EL (cell line): ENCODE data around the gene WDR5B.
"Not testable (repeated sequence)": the region's sequence is repeated elsewhere in the genome, so short reads cannot be mapped to it uniquely, and the experiment has no call there.

Experiments used
- DNase-seq: peaks from one replicate; pipeline ENCODE4 v3.0.0-alpha.2; 2016

Gene WDR5B

DNA sequence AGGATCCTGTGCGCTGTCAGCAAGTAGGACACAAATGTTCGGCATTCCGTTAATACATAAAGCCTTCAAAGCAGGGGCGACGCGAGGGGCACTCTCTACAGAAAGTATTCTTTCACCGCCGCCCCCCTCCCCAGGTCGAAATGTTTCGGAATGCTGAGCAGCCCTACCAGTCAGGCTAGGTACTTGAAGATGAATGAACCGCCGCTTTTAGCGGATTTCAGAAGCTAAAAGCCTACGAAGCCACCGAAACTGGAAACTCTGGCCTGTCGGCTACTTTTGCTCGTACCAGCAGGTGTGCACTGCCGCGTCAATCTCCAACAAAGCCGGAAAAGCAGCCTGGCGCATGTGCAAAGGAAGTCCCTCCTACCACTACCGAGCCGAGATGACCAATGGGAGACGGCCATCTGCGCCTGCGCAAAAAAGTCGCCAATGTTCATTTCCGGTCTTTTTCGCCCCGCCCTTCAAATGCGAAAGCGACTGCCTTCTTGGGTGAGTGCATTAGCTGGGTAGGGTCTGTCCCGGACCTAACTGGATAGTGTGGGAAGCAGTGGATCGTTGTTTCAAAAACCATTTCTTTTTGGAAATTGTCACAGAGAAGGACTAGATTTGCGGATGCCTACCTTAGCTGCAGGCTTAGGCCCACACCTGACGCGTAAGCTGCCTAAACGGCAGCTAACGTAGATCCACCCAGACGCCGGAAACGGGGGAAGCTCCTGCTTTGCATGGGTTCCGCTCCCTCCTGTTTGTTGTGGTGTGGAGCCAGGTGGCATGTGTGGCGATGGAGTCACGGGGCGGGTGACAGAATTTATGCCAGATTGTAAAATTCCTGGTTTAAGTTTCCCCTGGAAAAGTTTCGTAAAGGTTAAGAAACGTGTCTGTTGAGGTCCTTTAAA, at the start of gene WDR5B:
TSS of gene WDR5B (minus strand) at position 301 of the 893 bp plus-strand sequence. CDS start 534 bp downstream, outside the sequence.
- DNase-seq: peak; percentile 97

DNA sequence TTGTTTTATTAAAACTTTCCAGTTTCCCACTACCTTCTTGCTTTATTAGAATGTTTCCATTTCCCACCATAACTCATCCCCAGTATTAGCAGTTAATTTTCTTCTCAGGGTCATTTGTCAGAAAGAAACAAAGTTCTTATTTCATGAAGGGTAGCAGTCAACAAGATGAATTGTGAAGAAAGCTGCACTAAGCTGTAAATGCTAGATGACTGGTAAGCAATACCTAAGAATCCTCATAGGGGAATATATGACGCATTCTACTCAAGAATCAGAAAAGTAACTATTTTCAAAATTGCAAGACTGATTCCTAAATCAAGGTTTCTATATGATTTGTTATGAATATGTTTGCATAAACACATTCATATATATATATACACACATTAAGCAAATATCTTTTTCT, 48.8 kb upstream of the WDR5B start:
- DNase-seq: no peak

DNA sequence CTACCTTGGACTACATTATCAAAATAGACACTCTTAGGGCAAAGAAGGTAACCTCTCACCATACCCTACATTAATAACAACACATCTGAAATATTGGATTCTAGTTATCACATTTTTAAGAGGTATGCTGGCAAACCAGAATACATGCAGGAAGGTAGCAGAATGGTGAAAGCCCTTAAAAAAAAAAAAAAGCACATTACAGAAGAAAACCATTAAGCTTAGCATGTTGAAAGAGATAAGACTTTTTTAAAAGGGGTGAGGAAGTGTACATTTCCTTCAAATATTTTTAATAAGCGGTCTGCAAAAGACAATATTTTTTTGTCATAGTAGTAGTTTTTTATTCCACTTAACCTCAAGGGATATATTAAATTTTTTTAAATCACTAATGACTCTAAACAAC, 46.5 kb upstream of the WDR5B start:
- DNase-seq: no peak

DNA sequence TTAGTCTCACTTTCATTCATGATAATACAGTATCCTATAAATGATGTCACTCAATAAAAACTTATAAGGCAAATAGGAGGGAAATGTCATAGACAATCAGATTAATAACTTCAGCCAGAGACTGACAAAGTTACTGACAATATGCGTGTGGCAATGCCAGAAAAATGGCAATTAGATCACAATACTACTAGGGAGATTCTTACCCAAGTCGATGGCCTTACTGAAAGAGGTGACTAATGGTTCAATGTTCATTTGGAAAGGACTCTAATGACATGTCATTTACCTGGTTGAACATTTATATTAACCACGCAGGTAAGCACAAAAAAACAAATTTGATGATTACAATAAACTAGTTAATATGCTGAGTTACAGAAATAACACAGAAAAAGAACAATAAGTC, 45.9 kb upstream of the WDR5B start:
- no peak for DNase-seq

DNA sequence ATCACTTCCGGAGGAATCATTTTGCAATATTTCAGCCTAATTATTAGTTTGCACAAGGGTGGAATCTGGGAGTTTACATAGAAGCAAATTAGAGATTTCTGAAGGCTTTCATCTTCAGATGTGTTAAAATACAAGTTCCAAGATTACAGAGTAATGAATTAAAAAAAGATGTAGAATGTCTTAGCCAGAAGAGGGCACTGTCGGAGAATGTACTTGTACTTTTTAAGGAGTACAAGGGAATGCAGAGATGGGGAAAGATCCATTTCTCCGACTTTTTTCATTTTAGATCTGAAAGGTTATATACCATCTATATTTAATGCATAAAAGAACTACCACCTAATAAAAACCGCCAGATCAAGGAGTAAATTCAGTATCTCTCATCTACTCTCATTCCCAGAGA, 43.1 kb upstream of the WDR5B start:
- peak; percentile 52 for DNase-seq

DNA sequence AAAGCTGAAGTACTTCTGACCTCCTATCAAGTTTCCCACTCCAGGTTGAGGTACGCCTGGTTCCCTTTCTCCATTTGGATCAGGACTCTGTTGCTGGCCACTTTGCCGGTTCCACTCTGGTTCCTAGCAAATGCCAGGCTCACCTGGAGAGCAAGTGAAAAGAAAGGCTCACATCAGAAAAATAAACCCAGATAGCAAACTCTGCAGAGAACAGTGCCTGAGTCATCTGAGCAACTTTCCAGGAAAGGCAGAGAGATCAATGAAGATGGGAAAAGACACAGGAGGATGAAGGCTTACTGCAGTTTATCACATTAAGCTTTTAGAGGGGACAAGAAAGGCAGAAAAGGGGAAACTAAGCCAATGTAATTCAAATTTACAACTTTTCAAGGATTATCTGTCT, 41.8 kb upstream of the WDR5B start:
- DNase-seq: no peak

DNA sequence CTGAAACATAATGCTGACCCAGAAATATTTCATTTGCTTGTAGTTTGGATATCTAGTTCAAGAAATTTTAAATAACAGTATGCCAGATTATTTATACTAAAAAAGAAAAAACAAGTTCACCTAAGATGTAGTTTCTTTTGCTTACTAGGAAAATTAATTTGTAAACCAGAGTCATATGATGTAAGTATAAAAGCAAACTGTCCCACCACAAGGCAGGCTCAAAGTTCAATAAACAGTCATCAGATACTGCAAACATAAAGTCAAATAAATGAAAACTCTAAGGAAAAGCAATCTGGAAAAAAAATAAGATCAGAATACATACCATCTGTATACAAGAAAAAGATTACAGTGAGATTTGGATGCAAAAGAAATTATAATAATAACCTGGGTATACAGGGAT, 40.2 kb upstream of the WDR5B start:
- DNase-seq: no peak

DNA sequence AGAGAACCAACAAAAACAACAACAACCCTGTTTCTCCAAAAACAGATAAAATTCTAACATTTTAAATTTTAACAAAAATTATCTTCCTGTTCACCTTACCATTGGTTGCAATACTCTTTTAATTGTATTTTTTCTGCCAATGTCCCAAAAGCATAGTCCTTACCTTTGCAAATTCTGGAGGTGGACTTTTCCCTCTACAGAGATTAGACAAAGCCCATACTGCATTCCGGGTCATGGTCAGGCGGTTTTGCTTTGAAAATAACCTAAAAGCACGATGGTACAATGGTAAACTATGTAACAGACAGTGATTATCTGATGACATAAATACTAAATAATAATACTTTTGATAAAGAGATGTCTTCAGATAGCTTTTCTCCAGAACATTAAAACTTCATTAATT, 35.5 kb upstream of the WDR5B start:
- DNase-seq: no peak

DNA sequence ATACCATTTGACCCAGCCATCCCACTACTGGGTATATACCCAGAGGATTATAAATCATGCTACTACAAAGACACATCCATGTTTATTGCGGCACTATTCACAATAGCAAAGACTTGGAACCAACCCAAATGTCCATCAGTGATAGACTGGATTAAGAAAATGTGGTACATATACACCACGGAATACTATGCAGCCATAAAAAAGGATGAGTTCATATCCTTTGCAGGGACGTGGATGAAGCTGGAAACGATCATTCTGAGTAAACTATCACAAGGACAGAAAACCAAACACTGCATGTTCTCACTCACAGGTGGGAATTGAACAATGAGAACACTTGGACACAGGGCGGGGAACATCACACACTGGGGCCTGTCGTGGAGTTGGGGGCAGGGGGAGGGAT, 32.4 kb upstream of the WDR5B start:
- DNase-seq: not testable (repeated sequence)

DNA sequence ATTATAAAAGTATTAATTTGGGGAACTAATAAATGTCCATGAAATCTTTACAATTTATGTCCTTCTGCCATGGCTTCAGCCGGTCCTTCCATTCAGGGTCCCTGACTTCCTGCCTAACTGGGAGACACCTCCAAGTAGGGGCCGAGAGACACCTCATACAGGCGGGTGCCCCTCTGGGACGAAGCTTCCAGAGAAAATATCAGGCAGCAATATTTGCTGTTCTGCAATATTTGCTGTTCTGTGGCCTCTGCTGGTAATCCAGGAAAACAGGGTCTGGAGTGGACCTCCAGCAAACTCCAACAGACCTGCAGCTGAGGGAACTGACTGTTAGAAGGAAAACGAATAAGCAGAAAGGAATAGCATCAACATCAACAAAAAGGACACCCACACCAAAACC, 28.6 kb upstream of the WDR5B start:
- DNase-seq: not testable (repeated sequence)

DNA sequence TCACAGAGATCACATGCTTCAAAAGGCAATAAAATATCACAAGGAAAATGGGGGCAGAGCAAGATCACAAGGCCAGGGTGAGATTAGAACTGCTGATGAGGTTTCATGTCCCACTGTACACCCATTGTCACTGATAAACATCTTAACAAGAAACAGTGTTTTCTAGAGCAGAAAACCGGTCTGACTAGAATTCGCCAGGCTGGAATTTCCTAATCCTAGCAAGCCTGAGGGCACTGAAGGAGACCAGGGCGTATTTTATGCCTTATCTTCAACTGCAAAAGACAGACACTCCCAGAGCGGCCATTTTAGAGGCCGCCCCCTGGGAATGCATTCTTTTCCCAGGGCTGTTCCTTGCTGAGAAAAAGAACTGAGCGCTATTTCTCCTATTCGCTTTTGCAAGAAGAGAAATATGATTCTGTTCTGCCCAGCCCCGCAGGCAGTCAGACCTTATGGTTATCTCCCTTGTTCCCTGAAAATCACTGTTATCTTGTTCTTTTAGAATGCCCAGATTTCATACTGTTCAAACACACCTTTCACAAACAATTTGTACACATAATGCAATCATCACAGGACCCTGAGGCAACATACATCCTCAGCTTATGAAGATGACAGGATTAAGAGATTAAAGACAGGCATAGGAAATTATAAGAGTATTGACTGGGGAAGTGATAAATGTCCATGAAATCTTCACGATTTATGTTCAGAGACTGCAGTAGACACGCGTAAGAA, 28.1 kb upstream of the WDR5B start:
- not testable (repeated sequence) for DNase-seq

DNA sequence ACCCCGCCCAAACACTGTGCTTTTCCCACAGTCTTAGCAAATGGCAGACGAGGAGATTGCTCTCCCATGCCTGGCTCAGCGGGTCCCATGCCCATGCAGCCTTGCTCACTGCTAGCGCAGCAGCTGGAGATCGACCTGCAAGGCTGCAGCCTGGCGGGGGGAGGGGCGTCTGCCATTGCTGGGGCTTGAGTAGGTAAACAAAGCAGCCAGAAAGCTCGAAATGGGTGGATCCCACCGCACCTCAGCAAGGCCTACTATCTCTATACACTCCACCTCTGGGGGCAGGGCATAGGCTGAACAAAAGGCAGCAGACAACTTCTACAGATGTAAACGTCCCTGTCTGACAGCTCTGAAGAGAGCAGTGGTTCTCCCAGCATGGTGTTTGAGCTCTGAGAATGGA, 27.2 kb upstream of the WDR5B start:
- no peak for DNase-seq

DNA sequence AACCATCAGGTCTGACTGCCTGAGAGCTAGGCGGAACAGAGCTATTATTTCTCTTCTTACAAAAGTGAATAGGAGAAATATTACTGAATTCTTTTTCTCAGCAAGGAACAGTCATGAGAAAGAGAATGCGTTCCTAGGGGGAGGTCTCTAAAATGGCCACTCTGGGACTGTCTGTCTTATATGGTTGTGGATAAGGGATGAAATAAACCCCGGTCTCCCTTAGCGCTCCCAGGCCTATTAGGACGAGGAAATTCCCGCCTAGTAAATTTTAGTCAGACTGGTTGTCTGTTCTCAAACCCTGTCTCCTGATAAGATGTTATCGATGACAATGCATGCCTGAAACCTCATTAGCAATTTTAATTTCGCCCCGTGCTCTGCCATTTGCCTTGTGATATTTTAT, 20.1 kb upstream of the WDR5B start:
- no peak for DNase-seq

DNA sequence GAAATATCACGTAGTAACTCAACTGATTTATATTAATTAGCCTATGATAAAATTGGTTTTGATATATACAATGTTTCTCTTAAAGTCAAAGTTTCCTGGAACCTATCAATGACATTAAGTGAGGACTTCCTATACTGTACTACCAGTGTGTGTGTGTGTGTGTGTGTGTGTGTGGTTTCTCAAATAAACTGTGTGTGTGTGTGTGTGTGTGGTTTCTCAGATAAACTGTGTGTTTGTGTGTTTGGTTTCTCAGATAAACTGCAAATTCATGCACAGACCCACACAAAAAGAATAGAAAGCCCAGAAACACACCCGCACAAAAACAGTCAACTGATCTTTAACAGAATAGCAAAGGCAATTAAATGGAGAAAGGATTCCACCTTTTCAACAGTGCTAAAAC, 14.5 kb upstream of the WDR5B start:
- no peak for DNase-seq

DNA sequence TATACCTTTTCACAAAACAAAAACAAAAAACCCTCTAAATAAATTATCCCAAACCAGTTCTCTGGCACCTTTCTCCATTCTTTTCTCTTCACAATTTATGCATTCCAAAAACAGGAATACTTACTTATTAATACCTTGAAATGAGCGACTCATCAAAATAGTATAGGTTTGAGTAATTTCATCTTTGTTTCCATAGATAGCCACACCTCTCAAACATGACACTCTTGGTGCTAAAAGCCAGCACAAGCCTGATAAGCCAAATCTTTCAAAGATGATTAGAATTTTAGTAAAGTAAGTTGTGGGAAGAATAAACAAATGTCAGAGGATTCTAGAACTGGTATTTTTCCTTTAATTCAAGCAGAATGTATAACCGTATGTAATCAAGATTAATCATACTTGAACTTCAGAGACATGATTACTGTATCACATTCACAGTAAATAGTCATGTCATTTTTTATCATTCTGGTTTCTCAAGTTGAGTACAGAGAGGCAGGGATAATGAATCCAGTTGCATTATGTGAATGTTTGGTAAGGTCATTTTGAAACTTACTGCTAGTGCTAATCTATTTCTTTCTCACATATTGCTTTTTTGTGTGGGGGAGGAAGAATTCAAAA, 12.1 kb upstream of the WDR5B start:
- peak; percentile 7 for DNase-seq

DNA sequence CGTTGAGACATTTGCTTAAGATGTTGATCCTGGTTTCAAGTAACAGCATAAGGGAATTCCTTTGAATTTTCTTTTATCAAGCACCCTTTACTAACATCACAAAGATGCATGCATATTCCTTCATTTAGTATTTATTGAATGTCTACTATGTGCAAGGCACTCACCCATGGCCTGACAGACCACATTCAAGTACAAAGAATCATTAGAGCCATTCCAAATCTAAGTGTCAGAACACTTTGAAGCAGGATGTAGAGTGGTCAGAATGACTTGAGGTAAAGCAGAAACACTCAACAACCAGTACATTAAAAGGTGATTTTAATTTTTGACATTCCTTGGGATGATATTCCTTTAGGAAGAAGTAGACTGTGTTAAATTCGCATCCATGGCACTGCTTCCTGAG, 6.0 kb upstream of the WDR5B start:
- DNase-seq: no peak

DNA sequence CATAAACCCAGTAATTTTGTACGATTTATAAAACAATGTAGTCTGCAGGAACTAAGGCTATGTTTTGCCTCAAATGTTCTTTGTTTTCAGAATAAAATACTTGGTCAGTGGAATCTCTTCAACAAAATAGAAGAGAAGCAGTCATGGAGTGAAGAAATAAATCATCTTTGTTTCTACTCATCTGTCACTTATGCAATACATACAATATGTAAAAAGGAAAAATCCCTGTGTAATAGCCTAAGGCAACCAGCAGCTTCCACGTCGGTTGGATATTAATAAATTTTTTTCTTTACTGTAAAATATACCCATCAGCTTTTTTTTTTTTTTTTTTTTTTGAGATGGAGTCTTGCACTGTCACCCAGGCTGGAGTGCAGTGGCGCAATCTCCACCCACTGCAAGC, 5.2 kb upstream of the WDR5B start:
- DNase-seq: no peak

DNA sequence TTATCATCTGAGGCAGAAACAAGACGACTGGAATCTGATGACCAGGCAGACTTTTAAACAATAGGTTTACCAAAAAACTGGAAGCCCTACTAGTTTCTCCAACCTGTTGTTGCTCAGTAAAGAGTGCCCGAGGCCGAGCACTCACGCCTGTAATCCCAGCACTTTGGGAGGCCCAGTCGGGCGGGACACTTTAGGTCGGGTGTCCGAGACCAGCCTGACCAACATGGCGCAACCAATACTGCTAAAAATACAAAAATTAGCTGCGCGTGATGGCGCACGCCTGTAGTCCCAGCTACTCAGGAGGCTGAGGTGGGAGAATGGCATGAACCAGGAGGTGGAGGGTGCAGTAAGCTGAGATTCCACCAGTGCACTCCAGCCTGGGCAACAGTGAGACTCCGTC, 1.1 kb upstream of the WDR5B start:
- peak; percentile 8 for DNase-seq

DNA sequence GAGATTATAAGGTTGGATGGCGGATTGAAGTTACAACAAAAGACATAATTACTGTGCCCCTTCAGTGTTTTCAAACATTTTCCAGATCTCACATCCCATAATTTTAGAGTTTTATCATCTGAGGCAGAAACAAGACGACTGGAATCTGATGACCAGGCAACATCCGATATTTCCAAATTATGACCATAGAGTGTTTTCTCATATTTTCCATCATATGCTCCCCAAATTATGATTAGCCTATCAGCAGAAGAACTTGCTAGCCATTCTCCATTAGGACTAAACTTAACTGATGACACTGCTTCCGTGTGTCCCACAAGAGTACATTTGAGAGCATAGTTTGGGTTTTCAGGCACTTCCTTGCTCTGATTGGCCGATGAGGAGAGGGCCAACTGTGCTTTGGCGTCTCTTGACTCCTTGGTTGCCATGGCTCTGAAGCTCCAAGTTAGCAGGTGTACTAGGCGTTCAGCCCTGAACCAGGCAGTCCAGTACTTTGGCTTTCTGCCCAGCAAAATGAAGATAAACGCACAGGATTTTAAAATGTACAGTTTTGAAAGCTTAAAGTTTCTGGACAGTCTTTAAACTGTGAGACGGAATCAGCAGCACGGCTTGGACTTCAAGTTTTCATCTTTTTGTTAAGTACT, 638 bp downstream of the WDR5B start:
- peak; percentile 54 for DNase-seq

DNA sequence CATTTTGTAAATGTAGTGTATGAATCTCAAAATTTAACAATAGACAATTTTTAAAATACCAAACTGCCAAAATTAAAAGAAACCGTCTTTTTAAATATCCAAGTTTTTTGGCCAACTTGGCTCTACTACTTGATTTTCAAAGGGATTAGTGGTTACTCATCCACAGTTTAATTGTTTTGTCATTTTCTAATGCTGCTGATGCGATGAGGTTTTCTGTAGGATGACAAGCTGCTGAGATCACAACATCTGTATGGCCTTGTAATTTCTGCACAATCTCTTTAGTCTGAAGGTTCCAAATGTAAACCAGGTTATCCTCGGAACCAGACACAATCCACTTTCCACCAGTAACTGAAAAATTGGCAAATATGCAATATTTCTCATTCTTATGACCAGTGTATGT, 1.5 kb downstream of the WDR5B start:
- DNase-seq: no peak

DNA sequence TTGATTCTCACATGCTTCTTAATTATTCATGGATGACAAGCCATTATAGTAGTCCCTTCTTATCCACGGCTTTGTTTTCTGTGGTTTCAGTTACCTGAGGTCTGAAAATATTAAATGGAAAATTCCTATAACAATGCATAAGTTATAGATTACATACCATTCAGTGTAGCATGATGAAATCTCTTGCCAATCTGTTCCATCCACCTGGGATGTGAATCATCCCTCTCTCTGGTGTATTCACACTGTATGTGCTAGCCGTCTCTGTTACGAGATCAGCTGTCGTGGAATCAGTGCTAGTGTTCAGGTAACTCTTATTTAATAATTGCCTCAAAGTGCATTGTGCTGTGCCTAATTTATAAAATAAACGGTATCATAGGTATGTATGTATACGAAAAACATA, 5.2 kb downstream of the WDR5B start:
- no peak for DNase-seq

DNA sequence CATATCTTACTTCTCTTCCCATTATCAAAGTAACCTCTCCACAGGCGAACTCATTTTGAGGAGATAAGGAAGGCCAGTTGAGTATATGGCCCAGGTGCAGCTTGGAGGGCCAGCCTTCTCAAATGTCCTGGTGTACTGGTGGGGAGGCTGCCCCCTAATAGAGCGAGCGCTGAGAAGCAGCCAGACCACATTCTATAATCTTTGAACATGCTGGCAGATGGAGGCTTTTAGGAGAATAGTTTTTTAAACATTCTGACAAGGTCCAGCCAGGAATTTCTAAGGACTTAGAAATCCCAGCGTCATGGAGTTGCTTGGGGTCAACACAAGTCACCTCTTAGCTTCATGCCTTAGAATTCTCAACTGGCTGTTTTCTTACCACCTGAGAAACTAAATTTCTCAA, 5.8 kb downstream of the WDR5B start:
- DNase-seq: no peak

DNA sequence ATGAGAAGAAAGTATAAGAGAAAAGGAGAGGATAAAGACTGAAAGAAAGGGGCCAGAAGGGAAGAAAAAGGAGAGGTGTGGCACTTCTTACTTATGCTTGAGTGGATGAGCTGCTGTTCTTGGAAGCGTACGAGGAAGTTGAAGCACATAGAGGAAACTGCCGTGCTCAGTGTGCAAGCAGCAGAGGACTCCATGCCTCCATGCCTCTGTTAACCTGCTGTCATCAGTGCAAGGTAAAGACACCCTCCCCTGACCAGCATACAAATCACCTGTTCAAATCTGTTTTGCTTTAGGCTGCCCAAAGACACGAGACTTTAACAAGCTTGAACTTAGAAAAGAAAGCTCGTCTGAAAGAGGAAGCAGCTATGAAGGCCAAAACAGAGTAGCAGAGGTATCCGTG, 6.4 kb downstream of the WDR5B start:
- no peak for DNase-seq
